Anterior cingulate cortex (tissue), 58 donors: ENCODE results near the gene DIS3L2.
"Not testable (repeated sequence)": the region's sequence is repeated elsewhere in the genome, so short reads cannot be mapped to it uniquely, and the experiment has no call there.

Source experiments
- DNase-seq, 58 donors: peaks; one replicate each; lab custom pipeline; 2025; lab: John Stamatoyannopoulos, UW

Gene DIS3L2

GRCh38 chr2:232310696-232311095 lies 349.2 kb downstream of the DIS3L2 start:
- no peak for DNase-seq

GRCh38 chr2:232313645-232314044 lies 352.1 kb downstream of the DIS3L2 start:
- not testable (repeated sequence) for DNase-seq

- DNase-seq: peak in 44 of 58 donors; percentile 13 to 74 (median 38)
These were observed 353.8 kb downstream of the DIS3L2 start for GRCh38 chr2:232315049-232315922.

GRCh38 chr2:232315923-232316299 lies 354.4 kb downstream of the DIS3L2 start:
- DNase-seq: no peak

GRCh38 chr2:232316461-232317330 lies 355.2 kb downstream of the DIS3L2 start:
- no peak for DNase-seq

GRCh38 chr2:232318169-232318855 lies 356.8 kb downstream of the DIS3L2 start:
- no peak for DNase-seq

- DNase-seq: no peak
These were observed 357.7 kb downstream of the DIS3L2 start for GRCh38 chr2:232319067-232319802.

- DNase-seq: no peak
These were observed 358.4 kb downstream of the DIS3L2 start for GRCh38 chr2:232319803-232320442.

- DNase-seq: no peak
These were observed 358.9 kb downstream of the DIS3L2 start for GRCh38 chr2:232320443-232320803.

GRCh38 chr2:232321156-232321816 lies 359.8 kb downstream of the DIS3L2 start:
- DNase-seq: no peak

- DNase-seq: no peak
These were observed 360.5 kb downstream of the DIS3L2 start for GRCh38 chr2:232321817-232322559.

- DNase-seq: peak in 1 of 58 donors; percentile 27
These were observed 361.2 kb downstream of the DIS3L2 start for GRCh38 chr2:232322560-232323327.

GRCh38 chr2:232323328-232323650 lies 361.8 kb downstream of the DIS3L2 start:
- DNase-seq: no peak

- not testable (repeated sequence) for DNase-seq
These were observed 362.5 kb downstream of the DIS3L2 start for GRCh38 chr2:232323967-232324366.

GRCh38 chr2:232324778-232325177 lies 363.3 kb downstream of the DIS3L2 start:
- no peak for DNase-seq

GRCh38 chr2:232325324-232326273 lies 364.1 kb downstream of the DIS3L2 start:
- peak in 33 of 58 donors; percentile 6 to 63 (median 28) for DNase-seq
